ENCODE measurements around the gene NTM.

The NTM gene

DNA sequence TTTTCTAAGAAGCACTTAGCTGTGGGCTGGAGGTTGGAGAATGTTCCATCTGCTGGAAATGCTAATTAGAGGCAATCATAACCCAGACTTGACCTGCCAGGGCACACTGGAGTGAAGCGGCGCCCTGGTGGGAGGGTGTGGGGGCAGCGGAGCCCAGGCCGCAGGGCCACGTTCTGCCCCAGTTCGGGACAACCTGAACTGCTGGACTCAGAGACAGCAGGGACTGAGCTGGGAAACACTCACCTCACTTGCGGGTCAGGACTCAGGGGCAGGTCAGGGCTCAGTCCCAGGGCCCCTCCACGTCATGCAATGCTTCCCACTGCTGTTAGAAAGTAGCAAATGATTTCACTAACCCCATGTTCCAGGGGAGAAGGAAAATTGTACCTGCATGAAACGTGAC, 316.4 kb downstream of the NTM start:
- no peak for DNase-seq
- H3K4me3 ChIP-seq (ENCODE audit: low read depth, low read length), result no peak overlapping the region
- no peaks in the 10 kb centered on the region for H3K27me3 ChIP-seq (ENCODE audit: insufficient read depth, low read depth, severe bottlenecking)
- H3K36me3 ChIP-seq, result no peaks in the 10 kb centered on the region
- no peak overlapping the region for H3K27ac ChIP-seq
- TF ChIP-seq, protein P1, sequence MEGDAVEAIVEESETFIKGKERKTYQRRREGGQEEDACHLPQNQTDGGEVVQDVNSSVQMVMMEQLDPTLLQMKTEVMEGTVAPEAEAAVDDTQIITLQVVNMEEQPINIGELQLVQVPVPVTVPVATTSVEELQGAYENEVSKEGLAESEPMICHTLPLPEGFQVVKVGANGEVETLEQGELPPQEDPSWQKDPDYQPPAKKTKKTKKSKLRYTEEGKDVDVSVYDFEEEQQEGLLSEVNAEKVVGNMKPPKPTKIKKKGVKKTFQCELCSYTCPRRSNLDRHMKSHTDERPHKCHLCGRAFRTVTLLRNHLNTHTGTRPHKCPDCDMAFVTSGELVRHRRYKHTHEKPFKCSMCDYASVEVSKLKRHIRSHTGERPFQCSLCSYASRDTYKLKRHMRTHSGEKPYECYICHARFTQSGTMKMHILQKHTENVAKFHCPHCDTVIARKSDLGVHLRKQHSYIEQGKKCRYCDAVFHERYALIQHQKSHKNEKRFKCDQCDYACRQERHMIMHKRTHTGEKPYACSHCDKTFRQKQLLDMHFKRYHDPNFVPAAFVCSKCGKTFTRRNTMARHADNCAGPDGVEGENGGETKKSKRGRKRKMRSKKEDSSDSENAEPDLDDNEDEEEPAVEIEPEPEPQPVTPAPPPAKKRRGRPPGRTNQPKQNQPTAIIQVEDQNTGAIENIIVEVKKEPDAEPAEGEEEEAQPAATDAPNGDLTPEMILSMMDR (IDR thresholded peaks at IDR 0.05; ENCODE audit: low read depth, low read length), result no peak
- H3K9me3 ChIP-seq (ENCODE audit: severe bottlenecking), result no peaks in the 10 kb centered on the region

- DNase-seq, result no peak
- TF ChIP-seq, protein P1 (IDR thresholded peaks at IDR 0.05; ENCODE audit: low read depth, low read length), result no peak
- Histone ChIP-seq H3K27ac (no peak overlapping the region), H3K27me3 (ENCODE audit: insufficient read depth, low read depth, severe bottlenecking) (no peaks in the 10 kb centered on the region), H3K36me3 (no peaks in the 10 kb centered on the region), H3K4me3 (ENCODE audit: low read depth, low read length) (no peak overlapping the region), H3K9me3 (ENCODE audit: severe bottlenecking) (no peaks in the 10 kb centered on the region)
Measured at GRCh38 chr11:131687291-131688047, 317.1 kb downstream of the NTM start.

- H3K9me3 ChIP-seq (ENCODE audit: severe bottlenecking), result no peaks in the 10 kb centered on the region
- H3K27me3 ChIP-seq (ENCODE audit: insufficient read depth, low read depth, severe bottlenecking), result no peaks in the 10 kb centered on the region
- TF ChIP-seq, protein P1 (IDR thresholded peaks at IDR 0.05; ENCODE audit: low read depth, low read length), result peak; percentile 90
- H3K4me3 ChIP-seq (ENCODE audit: low read depth, low read length), result no peak overlapping the region; the same call in 1 of the 2 replicates
- no peak overlapping the region for H3K27ac ChIP-seq
- peak; percentile 54 for DNase-seq
- H3K36me3 ChIP-seq, result no peaks in the 10 kb centered on the region
Measured at GRCh38 chr11:131688048-131688693, 317.8 kb downstream of the NTM start.

- Histone ChIP-seq H3K9me3 (ENCODE audit: severe bottlenecking) (no peaks in the 10 kb centered on the region), H3K27me3 (ENCODE audit: insufficient read depth, low read depth, severe bottlenecking) (no peaks in the 10 kb centered on the region), H3K27ac (no peak overlapping the region), H3K36me3 (no peaks in the 10 kb centered on the region), H3K4me3 (ENCODE audit: low read depth, low read length) (no peak overlapping the region)
- DNase-seq, result no peak
- TF ChIP-seq, protein P1 (IDR thresholded peaks at IDR 0.05; ENCODE audit: low read depth, low read length), result no peak
Measured at GRCh38 chr11:131689049-131689925, 318.9 kb downstream of the NTM start.

GRCh38 chr11:131690362-131690761, 319.9 kb downstream of the NTM start:
- Histone ChIP-seq H3K4me3 (ENCODE audit: low read depth, low read length) (no peak overlapping the region), H3K27me3 (ENCODE audit: insufficient read depth, low read depth, severe bottlenecking) (no peaks in the 10 kb centered on the region), H3K9me3 (ENCODE audit: severe bottlenecking) (no peaks in the 10 kb centered on the region), H3K36me3 (no peaks in the 10 kb centered on the region), H3K27ac (no peak overlapping the region)
- TF ChIP-seq, protein P1 (IDR thresholded peaks at IDR 0.05; ENCODE audit: low read depth, low read length), result no peak
- DNase-seq, result no peak

All from WERI-Rb-1 (cell line).